ENCODE data around the gene CIAPIN1.

Gene CIAPIN1

GRCh38 chr16:57485091-57485915 lies 38.1 kb upstream of the CIAPIN1 start:
- H3K9me3 ChIP-seq (ENCODE audit: insufficient read depth, low read length), result peaks cover 9% of the 10 kb centered on the region; the same call in 1 of the 2 replicates
- H3K4me3 ChIP-seq (ENCODE audit: insufficient read length, low read depth), result peak overlapping the region; percentile 89
- peak overlapping the region; percentile 86 for H3K9ac ChIP-seq (ENCODE audit: insufficient read length, low read depth)
- peaks cover 19% of the 10 kb centered on the region for H3K27me3 ChIP-seq (ENCODE audit: insufficient read depth, insufficient read length)
- H3K36me3 ChIP-seq (ENCODE audit: insufficient read depth, insufficient read length, low read length), result no peaks in the 10 kb centered on the region
- TF ChIP-seq ZNF274 (IDR thresholded peaks at IDR 0.05; ENCODE audit: low read depth, low read length), result no peak
- no peak for TF ChIP-seq SUZ12 (IDR thresholded peaks at IDR 0.05; ENCODE audit: extremely low read depth, insufficient read depth, insufficient read length)
- TF ChIP-seq YY1 (IDR thresholded peaks at IDR 0.05; ENCODE audit: insufficient read depth, insufficient read length), result no peak
- peaks cover 22% of the 10 kb centered on the region for H3K4me1 ChIP-seq (ENCODE audit: insufficient read depth, insufficient read length)
- DNase-seq (ENCODE audit: low read depth, low spot score), result no peak

GRCh38 chr16:57484515-57485005 lies 37.4 kb upstream of the CIAPIN1 start:
- peaks cover 19% of the 10 kb centered on the region for H3K27me3 ChIP-seq (ENCODE audit: insufficient read depth, insufficient read length)
- H3K36me3 ChIP-seq (ENCODE audit: insufficient read depth, insufficient read length, low read length), result no peaks in the 10 kb centered on the region
- H3K4me1 ChIP-seq (ENCODE audit: insufficient read depth, insufficient read length), result peaks cover 22% of the 10 kb centered on the region
- H3K4me3 ChIP-seq (ENCODE audit: insufficient read length, low read depth), result no peak overlapping the region
- DNase-seq (ENCODE audit: low read depth, low spot score), result no peak
- TF ChIP-seq ZNF274 (IDR thresholded peaks at IDR 0.05; ENCODE audit: low read depth, low read length), result no peak
- peaks cover 8% of the 10 kb centered on the region; the same call in 1 of the 2 replicates for H3K9me3 ChIP-seq (ENCODE audit: insufficient read depth, low read length)
- H3K9ac ChIP-seq (ENCODE audit: insufficient read length, low read depth), result no peak overlapping the region

GRCh38 chr16:57483725-57484514 lies 36.7 kb upstream of the CIAPIN1 start:
- H3K36me3 ChIP-seq (ENCODE audit: insufficient read depth, insufficient read length, low read length), result no peaks in the 10 kb centered on the region
- no peak for DNase-seq (ENCODE audit: low read depth, low spot score)
- no peak for TF ChIP-seq YY1 (IDR thresholded peaks at IDR 0.05; ENCODE audit: insufficient read depth, insufficient read length)
- TF ChIP-seq ZNF274 (IDR thresholded peaks at IDR 0.05; ENCODE audit: low read depth, low read length), result no peak
- TF ChIP-seq SUZ12 (IDR thresholded peaks at IDR 0.05; ENCODE audit: extremely low read depth, insufficient read depth, insufficient read length), result no peak
- H3K4me1 ChIP-seq (ENCODE audit: insufficient read depth, insufficient read length), result peaks cover 27% of the 10 kb centered on the region
- peaks cover 19% of the 10 kb centered on the region for H3K27me3 ChIP-seq (ENCODE audit: insufficient read depth, insufficient read length)
- H3K9ac ChIP-seq (ENCODE audit: insufficient read length, low read depth), result no peak overlapping the region
- no peak overlapping the region for H3K4me3 ChIP-seq (ENCODE audit: insufficient read length, low read depth)
- H3K9me3 ChIP-seq (ENCODE audit: insufficient read depth, low read length), result 0 out of 2 replicates have a peak, but pooled peaks cover 2% of the 10 kb centered on the region

- Histone ChIP-seq H3K9ac (ENCODE audit: insufficient read length, low read depth) (no peak overlapping the region), H3K4me3 (ENCODE audit: insufficient read length, low read depth) (no peak overlapping the region), H3K27me3 (ENCODE audit: insufficient read depth, insufficient read length) (peaks cover 19% of the 10 kb centered on the region), H3K9me3 (ENCODE audit: insufficient read depth, low read length) (no peaks in the 10 kb centered on the region), H3K36me3 (ENCODE audit: insufficient read depth, insufficient read length, low read length) (no peaks in the 10 kb centered on the region), H3K4me1 (ENCODE audit: insufficient read depth, insufficient read length) (peaks cover 32% of the 10 kb centered on the region)
- no peak for TF ChIP-seq YY1 (IDR thresholded peaks at IDR 0.05; ENCODE audit: insufficient read depth, insufficient read length)
- no peak for TF ChIP-seq ZNF274 (IDR thresholded peaks at IDR 0.05; ENCODE audit: low read depth, low read length)
- TF ChIP-seq SUZ12 (IDR thresholded peaks at IDR 0.05; ENCODE audit: extremely low read depth, insufficient read depth, insufficient read length), result no peak
- no peak for DNase-seq (ENCODE audit: low read depth, low spot score)
These were observed 35.8 kb upstream of the CIAPIN1 start for GRCh38 chr16:57482845-57483545.

GRCh38 chr16:57481421-57481820 lies 34.2 kb upstream of the CIAPIN1 start:
- DNase-seq (ENCODE audit: low read depth, low spot score), result no peak
- Histone ChIP-seq H3K36me3 (ENCODE audit: insufficient read depth, insufficient read length, low read length) (peaks cover 6% of the 10 kb centered on the region), H3K4me1 (ENCODE audit: insufficient read depth, insufficient read length) (peaks cover 33% of the 10 kb centered on the region), H3K4me3 (ENCODE audit: insufficient read length, low read depth) (no peak overlapping the region), H3K9ac (ENCODE audit: insufficient read length, low read depth) (no peak overlapping the region), H3K27me3 (ENCODE audit: insufficient read depth, insufficient read length) (peaks cover 19% of the 10 kb centered on the region), H3K9me3 (ENCODE audit: insufficient read depth, low read length) (no peaks in the 10 kb centered on the region)
- TF ChIP-seq SUZ12 (IDR thresholded peaks at IDR 0.05; ENCODE audit: extremely low read depth, insufficient read depth, insufficient read length), result no peak
- TF ChIP-seq ZNF274 (IDR thresholded peaks at IDR 0.05; ENCODE audit: low read depth, low read length), result no peak
- no peak for TF ChIP-seq YY1 (IDR thresholded peaks at IDR 0.05; ENCODE audit: insufficient read depth, insufficient read length)

- Histone ChIP-seq H3K9me3 (ENCODE audit: insufficient read depth, low read length) (no peaks in the 10 kb centered on the region), H3K36me3 (ENCODE audit: insufficient read depth, insufficient read length, low read length) (peaks cover 6% of the 10 kb centered on the region), H3K9ac (ENCODE audit: insufficient read length, low read depth) (no peak overlapping the region), H3K27me3 (ENCODE audit: insufficient read depth, insufficient read length) (peaks cover 16% of the 10 kb centered on the region), H3K4me1 (ENCODE audit: insufficient read depth, insufficient read length) (peaks cover 38% of the 10 kb centered on the region), H3K4me3 (ENCODE audit: insufficient read length, low read depth) (no peak overlapping the region)
- no peak for TF ChIP-seq YY1 (IDR thresholded peaks at IDR 0.05; ENCODE audit: insufficient read depth, insufficient read length)
- TF ChIP-seq SUZ12 (IDR thresholded peaks at IDR 0.05; ENCODE audit: extremely low read depth, insufficient read depth, insufficient read length), result no peak
- TF ChIP-seq ZNF274 (IDR thresholded peaks at IDR 0.05; ENCODE audit: low read depth, low read length), result no peak
- DNase-seq (ENCODE audit: low read depth, low spot score), result no peak
These were observed 33.6 kb upstream of the CIAPIN1 start for GRCh38 chr16:57480754-57481230.
